Adrenal gland (tissue), 12 donors: ENCODE data around the gene SCAPER. TPM values are rescaled to one million over a fixed set of nuclear protein-coding genes. Genes with fewer than 3 reads are reported as not detected.
"Not testable (repeated sequence)": the region's sequence is repeated elsewhere in the genome, so short reads cannot be mapped to it uniquely, and the experiment has no call there.

Source experiments
- DNase-seq, 7 donors: peaks; one replicate each; pipeline ENCODE4 v3.0.0-alpha.2; 2019 to 2020
- H3K27ac ChIP-seq, 5 donors: fragments of 200-600 bp; sonication (generic) in 4 of 5; 1 replicate in 3 of 5; 2 replicates in 2 of 5; pipeline versions ENCODE4 v1.5.1 to v1.8.0; 2016 to 2020; ENCODE audit warnings: mild to moderate bottlenecking in 1 of 5
- H3K27me3 ChIP-seq: fragments of 200-600 bp; 2 replicates; pipeline ENCODE4 v1.8.0; 2021
- H3K36me3 ChIP-seq, 2 donors: fragments of 200-600 bp; replicated peaks in 1 of 2; 1 replicate in 1 of 2; 2 replicates in 1 of 2; pipeline versions ENCODE4 v1.5.1 to v1.8.0; 2018 to 2022
- H3K4me1 ChIP-seq, 2 donors: fragments of 200-600 bp; replicated peaks in 1 of 2; 1 replicate in 1 of 2; 2 replicates in 1 of 2; pipeline versions ENCODE4 v1.5.1 to v1.8.0; 2018 to 2021
- H3K4me3 ChIP-seq, 4 donors: fragments of 200-600 bp; sonication (generic) in 3 of 4; one replicate each; pipeline ENCODE4 v1.5.1; 2016 to 2018
- H3K9me3 ChIP-seq, 3 donors: fragments of 200-600 bp; sonication (generic) in 1 of 3; replicated peaks in 1 of 3; 1 replicate in 2 of 3; 2 replicates in 1 of 3; pipeline versions ENCODE4 v1.5.1 to v1.8.0; 2016 to 2021
- CTCF ChIP-seq, 6 experiments: fragments of 450-650 bp in 4 of 6; fragments of 200-600 bp in 2 of 6; sonication (generic) in 1 of 6; IDR thresholded peaks; 1 replicate in 5 of 6; 2 replicates in 1 of 6; pipeline versions ENCODE4 v1.5.1 to v1.8.0; 2016 to 2021; ENCODE audit warnings: antibody characterized with exemption in 6 of 6, mild to moderate bottlenecking in 2 of 6, moderate library complexity in 1 of 6
- POLR2A ChIP-seq, 2 donors: fragments of 450-650 bp; IDR thresholded peaks; one replicate each; pipeline ENCODE4 v1.6.1; 2017; ENCODE audit warnings: antibody characterized with exemption in 2 of 2, mild to moderate bottlenecking in 2 of 2, moderate library complexity in 1 of 2
- WGBS, 4 donors: extraction: QIAGEN DNeasy Blood & Tissue Kit in 2 of 4; methylation state at CpG; one replicate each; pipeline versions ENCODE4 v1.1.5 to v1.1.7; 2013 to 2017; 5-methylcytosine and 5-hydroxymethylcytosine counted together
- intact Hi-C, 2 donors: fragments of 100-400 bp; cut with DNase I; formaldehyde crosslinking; loops; one replicate each; pipeline versions ENCODE4 v1.14.1 to v1.15.0; 2022 to 2023
- polyA plus RNA-seq, 3 donors: library from polyadenylated mRNA; stranded (reverse); fragments of 200-250 nt in 2 of 3; fragments of 350-450 nt in 1 of 3; fragmentation: Illumina TruSeq in 1 of 3; extraction: RNeasy Lipid Tissue Mini Kit (QIAGEN cat#74804) in 1 of 3; gene quantifications; one replicate each; pipeline ENCODE4 v1.2.3, GENCODE V29; 2013 to 2014
- total RNA-seq, 9 donors: library from RNA; depleted of rRNA in 4 of 9; stranded (reverse); fragments of >200 nt in 4 of 9; fragments of 120-200 nt in 1 of 9; fragmentation: NEBNext Ultra II Directional in 1 of 9; extraction: Animal tissue kit (Norgen Biotek cat#: 25700) in 1 of 9; gene quantifications; one replicate each; pipeline versions ENCODE4 v1.1.0 to v1.2.4, GENCODE V29; 2013 to 2023
- donor health status: healthy with polysubstance abuse.
- donor health status: Bipolar disorder and iron deficiency.
- donor health status: DM: yes; HTN: yes; CAD: no.
- donor health status: DM: no; HTN: no; CAD: no.
- donor health status: DM: no; HTN: no; CAD: no.
- donor health status: DM: yes; HTN: yes; CAD: no.

SCAPER gene
- total and polyA plus RNA-seq, 12 donors: 3.9 to 95.3 (median 24.1) TPM

DNA sequence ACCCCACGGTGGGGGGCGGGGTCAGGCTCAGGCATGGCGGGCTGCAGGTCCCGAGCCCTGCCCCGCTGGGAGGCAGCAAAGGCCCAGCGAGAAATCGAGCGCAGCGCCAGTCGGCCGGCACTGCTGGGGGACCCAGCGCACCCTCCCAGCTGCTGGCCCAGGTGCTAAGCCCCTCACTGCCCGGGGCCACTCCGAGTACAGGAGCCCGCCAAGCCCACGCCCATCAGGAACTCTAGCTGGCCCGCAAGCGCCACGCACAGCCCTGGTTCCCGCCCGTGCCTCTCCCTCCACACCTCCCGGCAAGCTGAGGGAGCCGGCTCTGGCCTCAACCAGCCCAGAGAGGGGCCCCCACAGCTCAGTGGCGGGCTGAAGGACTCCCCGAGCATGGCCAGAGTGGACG, 29.2 kb downstream of the SCAPER start:
- no peaks in the 10 kb centered on the region for H3K9me3 ChIP-seq
- DNase-seq: no peak
- TF ChIP-seq POLR2A (IDR thresholded peaks at IDR 0.05): no peak
- TF ChIP-seq CTCF (IDR thresholded peaks at IDR 0.05): no peak
- no peaks in the 10 kb centered on the region for H3K27me3 ChIP-seq
- H3K4me1 ChIP-seq: peaks cover 0 to 3% of the 10 kb centered on the region in 2 donors
- 92 to 98% (median 97%) methylated on average over 9 to 26 of the region's 26 CpGs for WGBS, 4 donors
- no peak overlapping the region for H3K4me3 ChIP-seq
- no peak overlapping the region for H3K27ac ChIP-seq
- intact Hi-C loops: no loop called here
- H3K36me3 ChIP-seq: no peaks in the 10 kb centered on the region

DNA sequence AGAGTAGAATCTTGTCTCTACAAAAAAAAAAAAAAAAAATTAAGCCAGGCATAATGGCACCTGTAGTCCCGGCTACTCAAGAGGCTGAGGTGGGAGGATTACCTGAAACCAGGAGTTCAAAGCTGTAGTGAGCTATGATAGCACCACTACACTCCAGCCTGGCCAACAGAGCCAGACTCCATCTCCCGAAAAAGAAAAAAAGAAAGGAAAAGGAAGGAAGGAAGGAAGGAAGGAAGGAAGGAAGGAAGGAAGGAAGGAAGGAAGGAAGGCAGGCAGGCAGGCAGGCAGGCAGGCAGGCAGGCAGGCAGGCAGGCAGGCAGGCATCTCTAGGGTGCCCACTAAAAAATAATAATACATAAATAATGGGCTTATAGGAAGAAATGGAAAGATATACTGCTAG, 32.1 kb downstream of the SCAPER start:
- intact Hi-C loops, H3K9me3 ChIP-seq, H3K36me3 ChIP-seq, DNase-seq, H3K4me3 ChIP-seq, H3K4me1 ChIP-seq, H3K27me3 ChIP-seq, H3K27ac ChIP-seq: not testable (repeated sequence)
- WGBS, 4 donors: 86 to 98% (median 88%) methylated on average over 2 of the region's 2 CpGs

- Histone ChIP-seq H3K9me3 (no peaks in the 10 kb centered on the region), H3K4me1 (peaks cover 0 to 3% of the 10 kb centered on the region in 2 donors), H3K4me3 (no peak overlapping the region), H3K27ac (no peak overlapping the region), H3K36me3 (no peaks in the 10 kb centered on the region), H3K27me3 (no peaks in the 10 kb centered on the region)
- TF ChIP-seq POLR2A (IDR thresholded peaks at IDR 0.05) (no peak), CTCF (IDR thresholded peaks at IDR 0.05) (no peak)
- intact Hi-C loops: no loop called here
- no peak for DNase-seq
- WGBS, 4 donors: 93 to 94% (median 93%) methylated on average over 2 of the region's 2 CpGs
These were observed 33.2 kb downstream of the SCAPER start for GRCh38 chr15:76871930-76872329.

DNA sequence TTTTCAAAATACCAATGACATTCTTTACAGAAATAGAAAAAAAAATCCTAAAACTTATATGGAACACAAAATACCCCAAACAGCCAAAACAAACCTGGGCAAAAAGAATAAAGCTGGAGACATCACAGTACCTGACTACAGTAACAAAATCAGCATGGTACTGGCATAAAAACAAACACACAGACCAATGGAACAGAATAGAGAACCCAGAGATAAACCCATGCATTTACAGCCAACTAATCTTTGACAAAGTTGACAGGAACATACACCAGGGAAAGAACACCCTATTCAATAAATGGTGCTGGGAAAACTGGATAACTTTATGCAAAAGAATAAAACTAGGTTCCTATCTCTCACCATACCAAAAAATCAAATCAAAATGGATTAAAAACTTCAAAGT, 36.4 kb downstream of the SCAPER start:
- intact Hi-C loops: no loop called here
- no peak for DNase-seq
- Histone ChIP-seq H3K27ac (no peak overlapping the region), H3K4me3 (no peak overlapping the region), H3K9me3 (no peaks in the 10 kb centered on the region), H3K36me3 (no peaks in the 10 kb centered on the region), H3K4me1 (peaks cover 3 to 7% of the 10 kb centered on the region in 2 donors), H3K27me3 (no peaks in the 10 kb centered on the region)
- no peak for TF ChIP-seq CTCF (IDR thresholded peaks at IDR 0.05)

- DNase-seq: peak in 1 of 7 donors; percentile 25
- H3K36me3 ChIP-seq: no peaks in the 10 kb centered on the region
- intact Hi-C loops: no loop called here
These were observed 38.3 kb downstream of the SCAPER start for GRCh38 chr15:76866716-76867321.

More at GRCh38 chr15:76866716-76867321, 38.3 kb downstream of the SCAPER start:
- Histone ChIP-seq H3K4me1 (peaks cover 0 to 7% of the 10 kb centered on the region in 2 donors), H3K27ac (no peak overlapping the region), H3K27me3 (no peaks in the 10 kb centered on the region), H3K9me3 (no peaks in the 10 kb centered on the region), H3K4me3 (no peak overlapping the region)
- TF ChIP-seq CTCF (IDR thresholded peaks at IDR 0.05): peak; percentile 9 to 55 (median 42)
- no peak for TF ChIP-seq POLR2A (IDR thresholded peaks at IDR 0.05)
